NCI-H345 treated with DMSO at 0.1 percent for 48 hours (cell line): ENCODE data around the gene ARHGEF5.
"Not testable (repeated sequence)": the region's sequence is repeated elsewhere in the genome, so short reads cannot be mapped to it uniquely, and the experiment has no call there.

Source experiments
- DNase-seq: peaks from one replicate; lab custom pipeline; 2025; ENCODE audit not compliant: unreplicated experiment; lab: John Stamatoyannopoulos, UW

Gene ARHGEF5

GRCh38 chr7:144418931-144419330 is 63.7 kb downstream of the ARHGEF5 start:
- DNase-seq: not testable (repeated sequence)

- DNase-seq: not testable (repeated sequence)
These were observed 72.3 kb downstream of the ARHGEF5 start for GRCh38 chr7:144427539-144427938.

GRCh38 chr7:144428431-144428830 is 73.2 kb downstream of the ARHGEF5 start:
- DNase-seq: no peak
